ENCODE results near the gene ADIG. TPM values are rescaled to one million over a fixed set of nuclear protein-coding genes. Genes with fewer than 3 reads are reported as not detected.

The ADIG gene
- total RNA-seq, 1 donor from 2014 or later = not detected

DNA sequence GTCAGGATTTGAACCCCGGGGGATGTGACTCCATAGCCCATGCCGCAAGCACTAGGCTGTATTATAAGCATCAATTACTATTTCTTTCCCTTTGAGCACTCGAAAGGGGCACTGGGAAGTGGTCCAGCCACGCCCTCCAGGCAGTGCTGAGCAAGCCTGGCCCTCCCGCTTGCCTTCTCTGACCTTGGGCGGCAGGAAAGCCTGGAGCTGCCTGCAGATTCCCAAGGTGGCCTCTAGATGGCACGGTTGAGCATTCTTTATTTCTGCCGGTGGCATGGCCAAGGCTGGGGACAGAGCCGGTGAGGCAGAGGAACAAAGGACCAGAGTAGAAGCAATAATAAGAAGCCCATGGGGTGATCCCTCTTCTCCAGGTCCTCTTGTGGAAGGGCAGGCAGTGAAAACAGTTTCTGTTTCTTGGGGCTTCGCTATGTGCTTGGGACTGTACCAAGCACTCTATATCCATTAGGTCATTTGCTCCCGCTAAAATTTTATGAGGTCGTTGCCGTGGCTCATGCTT lies 52.6 kb downstream of the ADIG start:
- DNase-seq = peak; percentile 44

DNA sequence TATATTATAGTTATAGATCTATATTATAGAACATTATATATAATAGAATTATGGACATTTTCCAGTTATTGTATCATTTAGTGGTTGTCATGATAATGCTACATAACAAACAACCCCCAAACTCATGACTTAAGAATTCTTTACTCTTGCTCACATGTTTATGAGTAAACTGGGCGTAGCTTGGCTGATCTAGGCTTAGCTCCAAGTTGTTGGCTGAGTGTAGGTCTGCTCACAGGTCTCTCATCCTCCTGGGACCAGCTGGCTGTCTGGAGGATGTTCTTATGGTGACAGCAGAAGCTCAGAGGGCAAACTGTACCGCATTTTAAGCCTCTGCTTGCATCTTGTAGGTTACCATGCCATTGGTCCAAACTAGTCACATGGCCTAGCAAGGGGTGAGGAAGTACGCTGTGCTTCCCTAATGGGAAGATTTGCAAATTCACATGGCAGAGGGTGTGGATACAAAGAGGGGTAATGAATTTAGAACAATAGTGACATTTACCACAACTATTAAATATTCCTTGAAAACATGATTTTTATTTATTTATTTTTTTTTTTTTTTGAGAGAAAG lies 54.8 kb downstream of the ADIG start:
- no peak for DNase-seq

Other genes with a start within 250 kb of the ADIG start
- not detected for gene LBP, start 234.7 kb upstream of the ADIG start, total RNA-seq
- gene SNHG17, start 145.9 kb upstream of the ADIG start, total RNA-seq = 17.2 TPM
- gene RALGAPB, start 108.4 kb upstream of the ADIG start, total RNA-seq = 38.5 TPM
- gene ARHGAP40, start 20.6 kb downstream of the ADIG start, total RNA-seq = 7.1 TPM
- gene SLC32A1, start 143.3 kb downstream of the ADIG start, total RNA-seq = not detected
- 9.6 TPM for gene ACTR5, start 167.3 kb downstream of the ADIG start, total RNA-seq
- gene PPP1R16B, start 224.5 kb downstream of the ADIG start, total RNA-seq = 4.6 TPM

Data from tongue (tissue), 2 donors.